Panc1 (cell line): ENCODE results near the gene ZNF33A. TPM values are rescaled to one million over a fixed set of nuclear protein-coding genes. Genes with fewer than 3 reads are reported as not detected.
"Not testable (repeated sequence)": the region's sequence is repeated elsewhere in the genome, so short reads cannot be mapped to it uniquely, and the experiment has no call there.

ENCODE experiments used
- ATAC-seq: fragments of 200-7000 bp; cut with Tn5 transposase; 2 replicates; pipeline ENCODE4 v1.9.1; 2020; ENCODE audit warnings: mild to moderate bottlenecking, moderate library complexity
- BruUV-seq: library from RNA; stranded (reverse); fragments of 400-500 nt; replicated peaks from 2 replicates; lab custom pipeline; 2021; lab: Mats Ljungman, UMichigan
- CTCF ChIA-PET: fragments of 300-600 bp; sonication (Branson Sonifier 250); formaldehyde crosslinking; loops from one replicate; lab custom pipeline; 2022; ENCODE audit warnings: antibody characterized with exemption; lab: Charles Lee
- POLR2A ChIA-PET: fragments of 300-600 bp; sonication (Branson Sonifier 250); formaldehyde crosslinking; loops from one replicate; lab custom pipeline; 2022; ENCODE audit warnings: antibody characterized with exemption; lab: Charles Lee
- DNase-seq: peaks from one replicate; pipeline ENCODE4 v3.0.0-alpha.2; 2010; ENCODE audit warnings: low read depth, low spot score
- H3K27ac ChIP-seq: 2 replicates; pipeline ENCODE4 v1.5.1; 2011; ENCODE audit warnings: mild to moderate bottlenecking, low read length, inconsistent platforms
- H3K27me3 ChIP-seq: fragments of 200-500 bp; sonication (Bioruptor generic); 2 replicates; pipeline ENCODE4 v1.6.0; 2014; ENCODE audit warnings: low read length, inconsistent platforms; ENCODE audit not compliant: control insufficient read depth, insufficient read depth
- H3K36me3 ChIP-seq: fragments of 200-500 bp; sonication (Bioruptor generic); 2 replicates; pipeline ENCODE4 v1.5.1; 2014; ENCODE audit warnings: inconsistent platforms, mild to moderate bottlenecking, low read length, moderate library complexity; ENCODE audit not compliant: control insufficient read depth, insufficient read depth
- H3K4me1 ChIP-seq: 2 replicates; pipeline ENCODE4 v1.5.1; 2011; ENCODE audit warnings: inconsistent platforms, mild to moderate bottlenecking, low read length, moderate library complexity; ENCODE audit not compliant: control insufficient read depth, insufficient read depth
- H3K4me3 ChIP-seq, 2 experiments: 2 replicates each; pipeline ENCODE4 v1.5.1; 2011 to 2012; ENCODE audit warnings: low read depth in 2 of 2, low read length in 2 of 2, mild to moderate bottlenecking in 2 of 2, inconsistent platforms in 1 of 2, moderate library complexity in 1 of 2
- H3K9me3 ChIP-seq: fragments of 200-500 bp; sonication (Bioruptor generic); 2 replicates; pipeline ENCODE4 v1.5.1; 2014; ENCODE audit warnings: low read depth, mild to moderate bottlenecking, inconsistent platforms, low read length, moderate library complexity; ENCODE audit not compliant: control insufficient read depth, insufficient read depth
- POLR2AphosphoS5 ChIP-seq: IDR thresholded peaks from 2 replicates; pipeline ENCODE4 v1.6.1; 2012; ENCODE audit warnings: mild to moderate bottlenecking, low read depth, low read length, moderate library complexity
- REST ChIP-seq, 2 experiments: IDR thresholded peaks; 2 replicates each; pipeline ENCODE4 v1.6.1; 2011 to 2012; ENCODE audit warnings: low read depth in 2 of 2, control low read depth in 1 of 2, low read length in 1 of 2, mild to moderate bottlenecking in 1 of 2, moderate library complexity in 1 of 2; ENCODE audit not compliant: insufficient read depth in 1 of 2
- SIN3A ChIP-seq: IDR thresholded peaks from 2 replicates; pipeline ENCODE4 v1.6.1; 2012; ENCODE audit warnings: low read depth, mild to moderate bottlenecking, low read length, moderate library complexity, borderline replicate concordance; ENCODE audit not compliant: insufficient read depth
- TCF7L2 ChIP-seq: IDR thresholded peaks from 2 replicates; pipeline ENCODE4 v1.6.1; 2011; ENCODE audit warnings: mild to moderate bottlenecking, low read depth, low read length, inconsistent platforms
- in situ Hi-C: cut with HindIII; loops from 2 replicates; pipeline ENCODE4 v1.10.0; 2016; ENCODE audit warnings: low sequenced_read_pairs, low pct_unique_long_range_greater_than_20kb
- intact Hi-C: fragments of 100-400 bp; cut with micrococcal nuclease; formaldehyde crosslinking; loops from one replicate; pipeline ENCODE4 v1.10.0; 2022; ENCODE audit not compliant: unreplicated experiment
- total RNA-seq: library from RNA; stranded (reverse); gene quantifications from one replicate; pipeline ENCODE4 v1.2.1, GENCODE V29; 2021; ENCODE audit not compliant: unreplicated experiment
- TF ChIP-seq, protein P1 (sequence below): fragments of 450-650 bp; IDR thresholded peaks from 2 replicates; pipeline ENCODE4 v1.5.1; 2017; ENCODE audit warnings: mild to moderate bottlenecking

Gene ZNF33A
- total RNA-seq, 1 experiment from 2014 or later = 16.9 TPM

DNA sequence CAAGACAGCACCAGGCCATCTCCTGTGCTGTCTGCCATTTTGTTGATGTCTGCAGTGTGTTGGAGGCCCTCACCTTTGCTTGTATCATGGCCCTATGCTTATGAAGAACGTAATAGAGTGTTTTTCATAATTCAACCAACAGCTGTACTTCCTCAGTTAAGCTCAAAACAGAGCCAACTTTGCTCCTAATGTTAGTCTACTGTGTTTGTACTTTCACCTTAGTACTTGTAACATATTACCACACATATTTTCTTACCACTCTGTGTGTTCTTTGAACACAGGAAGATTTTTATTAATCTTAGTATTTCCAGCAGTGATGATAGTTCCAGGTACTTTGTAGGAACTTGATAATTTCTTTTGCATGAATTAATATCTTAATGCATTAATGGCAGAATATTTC, 5.9 kb downstream of the ZNF33A start:
- ChIA-PET POLR2A (no interaction called here), CTCF (no interaction called here)
- in situ Hi-C loops (no loop called here), intact Hi-C loops (no loop called here)
- no peaks in the 10 kb centered on the region for H3K27me3 ChIP-seq
- no peaks in the 10 kb centered on the region for H3K9me3 ChIP-seq
- no peak overlapping the region for H3K4me3 ChIP-seq
- peaks cover 12% of the 10 kb centered on the region; the same call in 1 of the 2 replicates for H3K36me3 ChIP-seq
- peaks cover 3% of the 10 kb centered on the region; the same call in 1 of the 2 replicates for H3K4me1 ChIP-seq
- no peak overlapping the region for H3K27ac ChIP-seq
- no peak for TF ChIP-seq POLR2AphosphoS5
- TF ChIP-seq, protein P1, sequence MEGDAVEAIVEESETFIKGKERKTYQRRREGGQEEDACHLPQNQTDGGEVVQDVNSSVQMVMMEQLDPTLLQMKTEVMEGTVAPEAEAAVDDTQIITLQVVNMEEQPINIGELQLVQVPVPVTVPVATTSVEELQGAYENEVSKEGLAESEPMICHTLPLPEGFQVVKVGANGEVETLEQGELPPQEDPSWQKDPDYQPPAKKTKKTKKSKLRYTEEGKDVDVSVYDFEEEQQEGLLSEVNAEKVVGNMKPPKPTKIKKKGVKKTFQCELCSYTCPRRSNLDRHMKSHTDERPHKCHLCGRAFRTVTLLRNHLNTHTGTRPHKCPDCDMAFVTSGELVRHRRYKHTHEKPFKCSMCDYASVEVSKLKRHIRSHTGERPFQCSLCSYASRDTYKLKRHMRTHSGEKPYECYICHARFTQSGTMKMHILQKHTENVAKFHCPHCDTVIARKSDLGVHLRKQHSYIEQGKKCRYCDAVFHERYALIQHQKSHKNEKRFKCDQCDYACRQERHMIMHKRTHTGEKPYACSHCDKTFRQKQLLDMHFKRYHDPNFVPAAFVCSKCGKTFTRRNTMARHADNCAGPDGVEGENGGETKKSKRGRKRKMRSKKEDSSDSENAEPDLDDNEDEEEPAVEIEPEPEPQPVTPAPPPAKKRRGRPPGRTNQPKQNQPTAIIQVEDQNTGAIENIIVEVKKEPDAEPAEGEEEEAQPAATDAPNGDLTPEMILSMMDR = no peak
- TF ChIP-seq SIN3A = no peak
- TF ChIP-seq REST (IDR thresholded peaks at IDR 0.05; ENCODE audit: insufficient read depth in 1 of 2, low read depth in 2 of 2, low read length in 1 of 2) = no peak
- no peak for TF ChIP-seq TCF7L2
- BruUV-seq = no TSS peak
- no peak for DNase-seq
- no peak for ATAC-seq

- CTCF ChIA-PET, DNase-seq, H3K27ac ChIP-seq, POLR2A ChIA-PET, H3K4me1 ChIP-seq, intact Hi-C loops, H3K9me3 ChIP-seq, in situ Hi-C loops, BruUV-seq, H3K27me3 ChIP-seq, H3K4me3 ChIP-seq, ATAC-seq: not testable (repeated sequence)
- peaks cover 12% of the 10 kb centered on the region; the same call in 1 of the 2 replicates for H3K36me3 ChIP-seq
Observed at GRCh38 chr10:38019124-38019523, 8.6 kb downstream of the ZNF33A start.

DNA sequence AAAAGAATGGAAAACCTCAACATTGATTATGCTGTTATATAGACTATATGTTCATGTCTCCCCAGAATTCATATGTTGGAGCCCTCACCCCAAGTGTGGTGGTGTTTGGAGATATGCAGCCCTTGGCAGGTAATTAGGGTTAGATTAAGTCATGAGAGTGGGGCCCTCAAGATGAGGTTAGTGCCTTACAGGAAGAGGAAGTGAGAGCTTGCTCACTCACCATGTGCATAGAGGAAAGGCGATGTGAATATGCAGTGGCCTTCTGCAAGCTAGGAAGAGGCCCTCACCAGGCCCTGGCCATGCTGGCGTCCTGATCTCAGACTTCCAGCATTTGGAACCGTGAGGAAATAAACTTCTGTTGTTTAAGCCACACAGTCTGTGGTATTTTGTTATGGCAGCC, 14.8 kb downstream of the ZNF33A start:
- DNase-seq (no peak), ATAC-seq (no peak)
- intact Hi-C loops (no loop called here), in situ Hi-C loops (no loop called here)
- no peaks in the 10 kb centered on the region for H3K9me3 ChIP-seq
- H3K4me3 ChIP-seq = no peak overlapping the region
- TF ChIP-seq POLR2AphosphoS5 = no peak
- TF ChIP-seq, protein P1 = no peak
- no peak for TF ChIP-seq TCF7L2
- no peak for TF ChIP-seq REST (IDR thresholded peaks at IDR 0.05; ENCODE audit: insufficient read depth in 1 of 2, low read depth in 2 of 2, low read length in 1 of 2)
- no peak for TF ChIP-seq SIN3A
- no peaks in the 10 kb centered on the region for H3K27me3 ChIP-seq
- BruUV-seq = no TSS peak
- H3K4me1 ChIP-seq = no peaks in the 10 kb centered on the region
- H3K27ac ChIP-seq = no peak overlapping the region
- ChIA-PET POLR2A (no interaction called here), CTCF (no interaction called here)
- H3K36me3 ChIP-seq = no peaks in the 10 kb centered on the region; the same call in 1 of the 2 replicates
